Right hindlimb (tissue), 1 donor: Measurements from ENCODE around the gene CACFD1.
A peak's percentile ranks its signal among the peaks of the same experiment; 100 is the strongest.

Experiments
- DNase-seq: peaks from one replicate; pipeline ENCODE4 v3.0.0-alpha.2; 2018

Gene CACFD1

GRCh38 chr9:133467101-133467500, 7.3 kb downstream of the CACFD1 start:
- DNase-seq: no peak

- no peak for DNase-seq
Measured at GRCh38 chr9:133468374-133468773, 8.6 kb downstream of the CACFD1 start.

- DNase-seq: peak; percentile 16
Measured at GRCh38 chr9:133468777-133469421, 9.1 kb downstream of the CACFD1 start.

DNA sequence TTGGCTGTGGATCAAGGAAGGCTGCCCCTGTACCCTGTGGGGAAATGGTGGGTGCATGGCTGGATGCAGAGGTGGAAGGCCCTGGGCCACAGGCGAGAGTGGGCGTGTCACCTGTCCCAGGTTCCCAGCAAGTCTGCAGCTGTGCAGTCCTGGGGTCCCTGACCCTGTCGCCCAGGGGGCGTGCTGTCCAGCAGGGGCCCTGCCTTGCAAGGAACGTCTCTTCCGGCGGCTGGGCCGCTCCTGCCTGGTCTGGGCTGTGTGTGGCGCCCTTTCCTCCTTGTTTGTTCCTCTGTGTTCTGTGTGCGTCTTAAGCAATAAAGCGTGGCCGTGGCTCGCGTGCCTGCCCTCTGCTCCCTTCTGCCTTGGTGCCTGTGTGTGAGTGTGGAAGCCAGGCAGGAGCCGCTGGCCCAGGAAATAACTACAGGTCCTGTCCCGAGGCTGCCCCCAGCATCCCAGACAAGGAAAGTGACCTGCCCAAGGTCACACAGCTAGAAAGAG, 10.7 kb downstream of the CACFD1 start:
- DNase-seq: peak; percentile 18

DNA sequence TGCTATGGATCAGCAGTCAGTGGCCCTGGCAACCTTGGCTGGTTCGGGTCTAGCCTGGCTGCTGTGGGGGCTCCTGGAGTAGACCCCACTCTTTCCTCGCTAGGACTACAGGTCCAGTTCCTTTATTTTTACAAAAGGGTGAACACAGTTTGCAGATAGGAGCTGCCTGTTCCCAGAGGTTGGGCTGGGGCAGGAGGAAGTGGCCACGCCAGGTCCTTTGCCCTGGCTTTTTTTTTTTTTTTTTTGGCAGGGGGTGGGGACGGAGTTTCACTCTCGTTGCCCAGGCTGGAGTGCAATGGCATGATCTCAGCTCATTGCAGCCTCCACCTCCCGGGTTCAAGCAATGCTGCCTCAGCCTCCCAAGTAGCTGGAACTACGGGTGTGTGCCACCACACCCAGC, 11.2 kb downstream of the CACFD1 start:
- no peak for DNase-seq

DNA sequence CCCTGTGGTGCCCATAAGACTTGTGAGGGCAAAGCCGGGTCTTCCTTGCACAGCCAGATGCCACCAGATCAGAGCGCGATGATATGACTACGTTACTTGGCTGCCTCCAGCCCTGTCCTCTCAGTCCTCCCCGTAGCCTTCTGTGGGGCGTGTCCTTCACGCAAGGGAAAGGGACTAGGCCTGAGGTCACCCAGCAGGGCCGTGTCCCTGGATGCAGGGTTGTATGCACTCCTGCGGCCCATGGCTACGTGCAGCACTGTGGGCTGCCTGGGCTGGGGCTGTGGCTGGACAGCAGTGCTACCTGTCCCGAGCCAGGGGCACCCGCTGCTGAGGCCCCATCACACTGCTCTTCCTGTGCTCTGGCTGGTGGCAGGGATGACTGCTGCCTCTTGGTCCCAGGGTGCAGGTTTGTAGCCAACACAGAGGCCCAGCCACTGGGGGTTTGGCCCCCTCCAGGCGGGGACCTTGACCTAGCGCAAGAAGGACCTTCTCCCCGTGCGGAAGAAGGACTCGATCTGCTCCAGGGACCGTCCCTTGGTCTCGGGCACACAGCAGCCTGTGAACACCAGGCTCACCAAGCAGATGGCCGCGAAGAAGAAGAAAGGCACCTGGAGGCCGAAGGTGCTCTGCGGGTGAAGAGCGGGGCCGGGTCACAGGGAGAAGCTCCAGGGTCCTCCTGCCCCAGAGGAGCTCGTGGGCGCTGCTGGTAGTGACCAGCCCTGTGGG, 11.9 kb downstream of the CACFD1 start:
- peak; percentile 9 for DNase-seq

GRCh38 chr9:133472277-133472645, 12.5 kb downstream of the CACFD1 start:
- no peak for DNase-seq

DNA sequence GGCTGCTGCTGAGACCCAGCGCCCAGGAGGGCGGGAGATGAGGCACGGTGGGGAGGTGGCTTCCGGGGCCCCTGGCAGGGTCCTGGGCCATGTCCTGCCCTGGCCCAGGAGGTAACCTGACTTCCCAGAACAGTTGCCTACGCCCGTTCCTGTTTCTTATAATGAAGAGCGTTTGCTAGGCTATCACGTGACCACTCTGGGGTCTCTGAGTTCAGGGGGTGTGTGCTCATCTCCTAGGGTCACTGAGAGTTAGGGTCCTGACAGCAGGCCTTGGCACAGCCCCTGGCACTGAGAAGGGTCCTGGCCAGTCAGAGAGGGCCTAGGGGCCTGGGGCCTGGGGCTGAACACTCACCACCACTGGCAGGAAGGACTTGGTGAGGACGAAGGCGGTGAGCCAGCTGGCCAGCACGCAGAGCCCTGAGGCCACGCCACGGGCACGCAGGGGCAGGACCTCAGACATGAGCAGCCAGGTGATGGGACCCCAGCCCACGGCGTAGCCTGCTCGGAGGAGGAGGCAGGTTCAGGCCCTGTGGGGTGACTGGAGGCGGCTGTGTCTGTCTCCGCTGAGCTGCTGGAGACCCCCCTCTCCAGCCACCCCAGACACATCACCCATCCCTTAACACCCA, 13.1 kb downstream of the CACFD1 start:
- DNase-seq: no peak

DNA sequence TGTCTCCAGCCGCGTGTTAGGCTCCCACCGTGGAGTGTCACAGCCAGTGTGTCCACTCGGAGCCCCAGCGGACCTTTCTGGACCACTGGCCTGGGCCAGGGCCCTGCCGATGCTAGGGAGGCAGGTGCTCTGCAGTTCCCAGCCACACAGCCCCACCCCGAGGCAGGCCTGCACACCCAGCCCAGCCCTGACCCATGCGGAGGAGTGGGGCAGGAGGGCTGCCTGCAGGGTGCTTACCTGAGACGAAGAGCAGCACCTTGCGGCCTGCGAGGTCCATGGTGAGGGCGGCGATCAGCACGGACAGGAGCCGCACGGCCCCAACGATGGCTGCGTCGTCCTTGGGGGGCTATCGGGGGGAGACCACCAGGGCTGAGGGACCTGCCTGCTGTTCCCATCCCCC, 14.0 kb downstream of the CACFD1 start:
- no peak for DNase-seq

DNA sequence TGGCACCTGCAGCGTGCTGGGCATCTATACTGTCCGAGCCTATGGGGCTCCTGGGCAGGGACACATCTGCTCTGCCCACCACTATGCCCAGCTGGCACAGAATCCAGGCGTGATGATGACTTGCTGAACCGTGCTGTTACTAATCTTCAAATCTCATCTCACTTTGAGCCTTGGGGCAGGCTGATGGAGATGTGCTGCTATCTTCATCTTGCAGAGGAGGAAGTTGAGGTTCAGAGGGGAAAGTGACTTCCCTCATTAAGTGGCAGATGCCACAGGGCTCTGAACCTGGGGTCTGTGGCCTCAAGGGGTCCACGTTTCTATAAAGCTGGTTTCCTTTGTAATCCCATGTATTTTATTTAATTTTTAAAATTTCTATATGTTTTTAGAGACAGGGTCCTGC, 14.4 kb downstream of the CACFD1 start:
- no peak for DNase-seq

GRCh38 chr9:133474853-133475252, 15.1 kb downstream of the CACFD1 start:
- DNase-seq: no peak

DNA sequence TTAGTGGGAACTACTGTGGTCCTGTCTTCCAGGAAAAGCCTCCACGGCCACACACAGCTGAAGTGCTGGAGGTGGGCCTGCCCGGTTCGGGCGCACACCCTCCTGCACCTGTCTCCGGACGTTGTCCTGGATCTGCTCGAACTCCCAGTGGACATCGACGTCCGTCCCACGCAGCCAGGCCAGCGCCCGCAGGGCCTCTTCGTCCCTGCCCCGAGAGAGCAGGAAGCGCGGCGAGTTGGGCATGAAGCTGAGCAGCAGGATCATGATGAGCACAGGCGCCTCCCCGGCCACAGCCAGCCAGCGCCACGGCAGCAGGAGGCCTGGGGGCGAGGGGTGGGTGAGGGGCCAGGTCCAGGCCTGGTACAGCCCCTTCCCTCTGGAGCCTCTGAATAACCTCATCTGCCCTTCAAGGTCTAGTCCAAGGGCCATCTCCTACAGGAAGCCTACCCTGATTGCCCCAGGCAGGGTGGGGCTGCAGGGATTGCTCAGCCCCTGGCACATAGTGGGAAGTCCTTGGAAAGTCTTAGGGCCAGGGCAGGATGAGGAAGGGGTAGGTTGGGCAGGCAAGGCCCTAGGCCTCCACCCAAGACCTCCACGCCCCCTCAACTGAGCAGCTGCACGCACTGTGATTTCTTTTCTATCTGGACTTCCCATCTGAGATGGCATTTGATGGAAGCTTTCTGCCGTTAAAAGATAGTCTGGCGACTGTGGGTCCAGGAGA, 15.7 kb downstream of the CACFD1 start:
- no peak for DNase-seq

DNA sequence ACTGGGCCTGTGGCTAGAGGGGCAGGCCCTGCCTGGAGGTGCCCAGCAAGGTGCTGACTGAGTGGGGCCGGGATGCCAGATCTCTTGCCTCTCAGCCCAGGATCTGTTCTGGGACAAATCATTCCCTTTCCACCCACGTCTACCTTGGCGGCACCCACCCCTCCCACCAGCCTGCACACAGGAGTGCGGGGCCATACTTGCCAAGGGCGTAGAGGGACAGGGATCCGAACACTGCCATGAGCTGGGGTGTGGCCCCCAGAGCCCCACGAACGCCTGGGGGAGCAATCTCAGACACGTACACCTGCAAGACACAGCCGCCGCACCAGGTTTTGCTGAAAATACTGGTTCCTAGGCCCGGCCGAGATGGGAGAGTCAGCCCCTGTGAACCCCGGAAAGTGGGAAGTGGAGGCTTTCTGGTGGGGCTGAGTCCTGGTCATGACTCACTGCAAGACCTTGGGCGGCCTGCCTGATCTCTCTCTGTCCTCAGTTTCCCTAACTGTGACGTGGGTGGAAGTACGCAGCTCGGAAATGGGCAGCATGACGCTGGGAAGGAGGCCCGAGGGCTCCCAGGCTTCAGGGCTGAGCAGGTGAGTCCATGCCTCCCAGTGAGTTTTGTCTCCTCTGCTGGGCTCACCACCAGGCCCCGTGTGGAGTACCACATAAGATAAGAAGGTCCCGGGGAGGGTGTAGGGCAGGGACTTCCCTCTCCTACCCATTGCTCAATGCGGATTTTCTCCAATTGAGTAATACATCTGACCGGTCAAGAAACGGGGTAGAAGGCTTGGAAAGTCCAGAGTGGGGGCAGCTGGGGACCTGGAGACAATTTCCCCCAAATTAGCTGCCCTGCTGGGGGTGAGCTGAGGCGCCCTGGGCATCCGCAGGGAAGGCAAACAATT, 16.5 kb downstream of the CACFD1 start:
- no peak for DNase-seq

GRCh38 chr9:133476941-133477340, 17.2 kb downstream of the CACFD1 start:
- DNase-seq: no peak

- DNase-seq: no peak
Measured at GRCh38 chr9:133477461-133477860, 17.7 kb downstream of the CACFD1 start.

DNA sequence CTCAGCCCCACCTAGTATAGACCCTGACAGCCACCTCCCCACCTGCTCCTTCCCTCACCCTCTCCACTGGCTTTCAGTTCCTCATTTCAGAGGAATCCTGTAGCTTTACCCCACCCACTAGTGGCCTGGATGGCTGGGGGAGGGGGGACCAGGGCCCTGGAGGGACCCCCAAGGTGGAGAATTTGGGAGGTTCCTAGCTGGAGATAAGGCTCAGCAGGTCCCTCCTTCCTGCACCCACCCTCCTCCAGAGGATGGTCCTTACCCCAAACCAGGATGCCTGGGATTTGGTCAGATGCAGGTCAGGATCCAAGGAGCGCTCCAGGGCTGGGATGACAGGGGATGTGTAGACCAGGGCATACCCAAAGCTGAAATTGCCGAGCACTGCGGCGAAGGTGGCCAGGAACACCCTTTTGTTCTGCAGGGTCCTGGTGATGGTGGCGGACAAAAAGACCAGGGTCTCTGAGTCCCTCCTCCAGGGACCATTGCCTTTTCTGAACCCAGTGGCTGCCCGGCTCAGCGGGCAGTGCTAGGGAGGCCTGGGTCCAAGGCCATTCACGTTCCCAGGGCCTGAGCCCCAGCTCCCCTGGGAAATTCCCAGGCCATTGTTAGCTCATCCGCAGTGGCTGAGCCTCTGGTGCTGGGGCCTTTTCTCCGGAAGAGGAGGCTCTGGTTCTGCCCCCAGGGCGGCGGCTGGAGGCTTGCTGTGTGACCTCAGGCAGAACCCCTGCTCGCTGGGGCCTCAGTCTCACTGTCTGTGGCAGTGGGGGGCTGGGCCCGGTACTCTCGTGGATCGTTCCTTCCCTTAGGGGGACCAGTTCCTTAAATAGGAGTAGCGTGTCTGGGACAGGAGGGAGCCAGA, 18.4 kb downstream of the CACFD1 start:
- DNase-seq: peak; percentile 32

GRCh38 chr9:133478851-133479711, 19.3 kb downstream of the CACFD1 start, which contains the start of gene SLC2A6:
Gene SLC2A6 (minus strand): TSS chr9:133479099. CDS start chr9:133479059, 40 bp downstream.
- DNase-seq: peak; percentile 86

- DNase-seq: no peak
Measured at GRCh38 chr9:133483611-133484010, 23.8 kb downstream of the CACFD1 start.

DNA sequence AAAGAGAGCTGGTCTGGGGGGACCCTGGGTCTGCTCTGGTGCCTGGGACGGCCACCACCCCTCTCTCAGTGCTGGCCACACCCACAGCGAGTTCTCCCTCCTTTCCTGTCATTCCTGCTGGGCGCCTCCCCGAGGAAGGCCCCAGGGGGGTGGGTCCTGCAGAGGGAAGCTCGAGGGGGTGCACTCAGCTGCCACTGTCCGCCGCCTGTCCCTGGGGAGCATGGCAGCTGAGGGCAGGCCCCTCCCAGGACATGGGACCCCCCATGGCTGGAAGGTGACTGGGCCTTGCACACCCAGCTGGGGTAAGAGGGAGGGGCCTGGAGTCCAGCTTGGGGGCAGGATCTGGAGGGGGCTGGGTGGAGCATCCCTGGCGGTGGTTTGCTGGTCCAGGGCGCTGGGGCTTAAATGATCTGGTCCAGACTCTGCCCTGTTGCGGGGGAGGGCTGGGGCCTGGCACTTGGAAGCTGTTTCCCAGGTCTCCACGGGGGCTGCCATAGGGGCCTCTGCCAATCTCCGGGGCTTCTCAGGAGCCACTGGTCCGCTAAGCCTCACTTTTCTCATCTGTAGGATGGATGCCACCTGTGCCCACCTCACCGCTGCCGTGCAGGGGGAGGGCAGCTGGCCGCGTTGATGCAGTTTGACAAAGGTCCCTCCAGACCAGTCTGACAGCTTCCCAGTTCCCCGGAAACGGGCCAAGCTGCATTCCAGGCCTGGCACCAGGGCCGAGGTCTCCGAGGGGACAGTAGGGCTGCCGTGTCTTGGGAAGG, 25.1 kb downstream of the CACFD1 start:
- DNase-seq: peak; percentile 24
